GM12873 (cell line): ENCODE data around the gene GNGT2.
A peak's percentile ranks its signal among the peaks of the same experiment; 100 is the strongest.

Experiments used
- CTCF ChIP-seq: IDR thresholded peaks from 2 replicates; pipeline ENCODE4 v1.5.1; 2012; ENCODE audit warnings: low read depth, mild to moderate bottlenecking, moderate library complexity, low read length, control low read depth; ENCODE audit not compliant: insufficient read depth; ENCODE audit errors: missing control alignments

GNGT2 gene

GRCh38 chr17:49210158-49211029 is at the start of gene GNGT2, which contains the start of gene ABI3:
Gene GNGT2, minus strand, starts transcription at chr17:49210574. Its CDS starts 3,152 bp downstream, at chr17:49207422.
Gene ABI3, plus strand, starts transcription at chr17:49210707. Its CDS starts 18 bp downstream, at chr17:49210725.
- no peak for TF ChIP-seq CTCF

GRCh38 chr17:49259663-49260010 is 49.3 kb upstream of the GNGT2 start:
- no peak for TF ChIP-seq CTCF

GRCh38 chr17:49258394-49258793 is 48.0 kb upstream of the GNGT2 start:
- TF ChIP-seq CTCF = no peak

- no peak for TF ChIP-seq CTCF
These were observed 44.8 kb upstream of the GNGT2 start for GRCh38 chr17:49255125-49255524.

- no peak for TF ChIP-seq CTCF
These were observed 43.7 kb upstream of the GNGT2 start for GRCh38 chr17:49254066-49254465.

- TF ChIP-seq CTCF = peak; percentile 3
These were observed 41.8 kb upstream of the GNGT2 start for GRCh38 chr17:49252148-49252695.

GRCh38 chr17:49249890-49250522 is 39.6 kb upstream of the GNGT2 start:
- TF ChIP-seq CTCF = no peak
